Muscle of arm (tissue), 14 donors: Measurements from ENCODE around the gene FGD5. TPM values are rescaled to one million over a fixed set of nuclear protein-coding genes. Genes with fewer than 3 reads are reported as not detected.

Experiments
- DNase-seq: peaks from one replicate; pipeline ENCODE4 v3.0.0-alpha.2; 2013
- long read RNA-seq, 11 donors: transcript quantifications; one replicate each; lab custom pipeline, GENCODE V29; 2026
- polyA plus RNA-seq, 12 donors: library from polyadenylated mRNA; unstranded; fragments of 120-200 nt; gene quantifications; one replicate each; pipeline ENCODE4 v1.2.1, GENCODE V29; 2013; ENCODE audit not compliant: insufficient read length in 12 of 12

The FGD5 gene, protein sequence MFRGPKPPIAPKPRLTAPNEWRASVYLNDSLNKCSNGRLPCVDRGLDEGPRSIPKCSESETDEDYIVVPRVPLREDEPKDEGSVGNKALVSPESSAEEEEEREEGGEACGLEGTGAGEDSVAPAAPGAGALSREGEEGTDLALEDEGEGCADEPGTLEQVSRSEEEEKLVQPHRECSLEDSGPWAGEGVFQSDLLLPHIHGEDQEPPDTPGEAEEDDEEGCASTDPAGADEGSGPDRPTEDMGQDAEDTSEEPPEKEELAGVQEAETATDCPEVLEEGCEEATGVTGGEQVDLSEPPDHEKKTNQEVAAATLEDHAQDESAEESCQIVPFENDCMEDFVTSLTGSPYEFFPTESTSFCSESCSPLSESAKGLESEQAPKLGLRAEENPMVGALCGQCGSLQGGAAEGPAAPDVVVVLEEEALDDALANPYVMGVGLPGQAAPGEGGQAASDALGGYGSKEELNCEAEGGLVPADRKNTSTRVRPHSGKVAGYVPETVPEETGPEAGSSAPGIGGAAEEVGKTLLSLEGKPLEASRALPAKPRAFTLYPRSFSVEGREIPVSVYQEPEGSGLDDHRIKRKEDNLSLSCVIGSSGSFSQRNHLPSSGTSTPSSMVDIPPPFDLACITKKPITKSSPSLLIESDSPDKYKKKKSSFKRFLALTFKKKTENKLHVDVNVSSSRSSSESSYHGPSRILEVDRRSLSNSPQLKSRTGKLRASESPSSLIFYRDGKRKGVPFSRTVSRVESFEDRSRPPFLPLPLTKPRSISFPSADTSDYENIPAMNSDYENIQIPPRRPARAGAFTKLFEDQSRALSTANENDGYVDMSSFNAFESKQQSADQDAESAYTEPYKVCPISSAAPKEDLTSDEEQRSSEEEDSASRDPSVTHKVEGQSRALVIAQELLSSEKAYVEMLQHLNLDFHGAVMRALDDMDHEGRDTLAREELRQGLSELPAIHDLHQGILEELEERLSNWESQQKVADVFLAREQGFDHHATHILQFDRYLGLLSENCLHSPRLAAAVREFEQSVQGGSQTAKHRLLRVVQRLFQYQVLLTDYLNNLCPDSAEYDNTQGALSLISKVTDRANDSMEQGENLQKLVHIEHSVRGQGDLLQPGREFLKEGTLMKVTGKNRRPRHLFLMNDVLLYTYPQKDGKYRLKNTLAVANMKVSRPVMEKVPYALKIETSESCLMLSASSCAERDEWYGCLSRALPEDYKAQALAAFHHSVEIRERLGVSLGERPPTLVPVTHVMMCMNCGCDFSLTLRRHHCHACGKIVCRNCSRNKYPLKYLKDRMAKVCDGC (N-terminal part only)
- 10 to 100 TPM in 11 of 12 donors, not detected in 1; 16.1 to 26.3 (median 19.6) TPM for polyA plus RNA-seq
- long read RNA-seq, donor 1 = 0 reads
- long read RNA-seq, donor 2, partial matches to known transcripts = 0 of 3 reads
- long read RNA-seq, donor 2, other reads (novel, unspliced or antisense) = 0 of 3 reads
- long read RNA-seq, donor 3, partial matches to known transcripts = 0 of 4 reads
- long read RNA-seq, donor 3, other reads (novel, unspliced or antisense) = 0 of 4 reads
- long read RNA-seq, donor 4, partial matches to known transcripts = 0 of 1 reads
- long read RNA-seq, donor 4, other reads (novel, unspliced or antisense) = 0 of 1 reads
- long read RNA-seq, donor 5, full-length matches to known transcripts = 4 of 110 reads
- long read RNA-seq, donor 5, partial matches to known transcripts = 36 of 110 reads
- long read RNA-seq, donor 5, other reads (novel, unspliced or antisense) = 70 of 110 reads
- long read RNA-seq, donor 6, full-length matches to known transcripts = 3 of 3 reads
- long read RNA-seq, donor 6, partial matches to known transcripts = 0 of 3 reads
- long read RNA-seq, donor 6, other reads (novel, unspliced or antisense) = 0 of 3 reads
- long read RNA-seq, donor 7, partial matches to known transcripts = 0 of 3 reads
- long read RNA-seq, donor 7, other reads (novel, unspliced or antisense) = 0 of 3 reads
- long read RNA-seq, donor 8, partial matches to known transcripts = 0 of 4 reads
- long read RNA-seq, donor 8, other reads (novel, unspliced or antisense) = 0 of 4 reads
- long read RNA-seq, donor 9, full-length matches to known transcripts = 5 of 5 reads
- long read RNA-seq, donor 9, partial matches to known transcripts = 0 of 5 reads
- long read RNA-seq, donor 9, other reads (novel, unspliced or antisense) = 0 of 5 reads
- long read RNA-seq, donor 10, full-length matches to known transcripts = 4 of 4 reads
- long read RNA-seq, donor 10, partial matches to known transcripts = 0 of 4 reads
- long read RNA-seq, donor 10, other reads (novel, unspliced or antisense) = 0 of 4 reads
- long read RNA-seq, donor 11, partial matches to known transcripts = 0 of 2 reads
- long read RNA-seq, donor 11, other reads (novel, unspliced or antisense) = 0 of 2 reads

DNA sequence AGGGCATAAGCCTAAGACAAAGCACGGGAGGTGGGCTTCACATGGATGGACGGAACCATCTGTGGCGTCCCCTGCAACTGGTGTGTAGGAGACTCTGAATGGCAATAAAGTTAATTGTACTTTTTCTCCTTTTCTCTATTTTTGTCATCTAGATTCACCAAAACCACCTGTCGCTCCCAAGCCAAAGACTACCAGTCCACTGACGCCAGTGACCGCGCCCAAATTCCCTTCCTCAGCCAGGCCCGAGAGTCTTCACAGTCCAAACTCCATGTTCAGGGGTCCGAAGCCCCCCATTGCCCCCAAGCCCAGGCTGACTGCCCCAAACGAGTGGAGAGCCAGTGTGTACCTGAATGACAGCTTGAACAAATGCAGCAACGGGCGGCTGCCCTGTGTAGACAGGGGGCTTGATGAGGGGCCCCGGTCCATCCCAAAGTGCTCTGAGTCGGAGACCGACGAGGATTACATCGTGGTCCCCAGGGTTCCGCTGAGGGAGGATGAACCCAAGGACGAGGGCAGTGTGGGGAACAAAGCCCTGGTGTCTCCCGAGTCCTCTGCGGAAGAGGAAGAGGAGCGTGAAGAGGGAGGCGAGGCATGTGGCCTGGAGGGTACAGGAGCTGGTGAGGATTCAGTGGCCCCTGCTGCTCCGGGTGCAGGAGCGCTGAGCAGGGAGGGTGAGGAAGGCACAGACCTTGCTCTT is at the start of gene FGD5:
Gene FGD5, plus strand, starts transcription at position 159 of the 697 bp plus-strand sequence. Its CDS starts 110 bp downstream, at position 269.
- no peak for DNase-seq

DNA sequence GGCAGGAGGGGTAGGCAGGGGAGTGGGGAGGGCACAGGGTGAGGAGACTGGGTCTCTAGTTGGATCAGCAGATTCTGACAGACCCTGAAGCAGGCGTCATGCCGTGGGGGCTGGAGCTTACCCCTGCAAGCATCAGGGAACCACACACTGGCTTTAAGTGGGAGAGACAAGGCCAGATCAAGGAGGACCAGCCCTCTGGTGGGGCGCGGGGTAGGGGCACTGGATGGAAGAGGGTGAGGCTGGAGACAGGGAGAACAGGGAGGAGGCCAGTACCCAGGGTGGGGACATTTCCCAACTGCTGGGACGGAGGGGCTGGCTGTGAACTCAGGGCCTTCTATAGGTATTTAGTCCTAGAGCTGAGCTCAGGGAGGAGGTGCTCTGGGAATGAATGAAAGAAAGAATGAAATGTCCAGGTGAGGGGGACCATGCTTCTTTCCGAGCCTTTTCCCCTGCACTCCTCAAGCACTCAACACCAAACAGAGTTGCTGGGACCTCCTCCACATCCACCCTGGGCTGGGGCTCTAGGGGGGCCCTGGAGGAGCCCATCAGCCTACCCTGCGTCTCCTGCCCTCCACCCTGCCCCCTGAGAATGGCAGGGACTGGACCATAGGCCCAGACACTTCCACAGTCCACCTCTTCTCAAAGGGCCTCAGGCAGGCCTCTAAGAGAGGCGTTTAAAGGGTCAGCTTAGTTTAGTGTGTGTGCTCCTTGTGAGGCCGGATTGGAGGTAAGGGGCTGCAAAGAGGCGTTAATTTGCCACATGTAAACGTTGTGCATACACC is 49.0 kb upstream of the FGD5 start:
- DNase-seq = no peak

DNA sequence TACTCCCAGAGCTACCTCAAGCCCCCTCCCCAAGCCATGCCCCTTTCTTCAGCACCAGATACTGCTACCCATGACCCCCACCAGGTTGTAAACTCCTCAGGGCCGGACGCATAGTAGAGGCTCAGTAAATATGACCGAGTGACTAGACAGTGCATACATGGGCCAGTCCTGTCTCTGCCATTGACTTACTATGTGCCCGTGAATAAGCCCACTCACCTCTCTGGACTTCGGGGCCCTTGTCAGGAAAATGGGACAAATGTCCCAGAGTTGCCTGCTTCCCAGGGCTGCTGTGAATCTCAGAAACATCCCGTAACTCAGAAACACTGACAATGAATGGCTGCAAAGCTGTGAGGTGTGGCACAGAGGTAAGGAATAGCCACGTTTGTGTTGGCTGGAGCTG is 48.2 kb upstream of the FGD5 start:
- DNase-seq = no peak

DNA sequence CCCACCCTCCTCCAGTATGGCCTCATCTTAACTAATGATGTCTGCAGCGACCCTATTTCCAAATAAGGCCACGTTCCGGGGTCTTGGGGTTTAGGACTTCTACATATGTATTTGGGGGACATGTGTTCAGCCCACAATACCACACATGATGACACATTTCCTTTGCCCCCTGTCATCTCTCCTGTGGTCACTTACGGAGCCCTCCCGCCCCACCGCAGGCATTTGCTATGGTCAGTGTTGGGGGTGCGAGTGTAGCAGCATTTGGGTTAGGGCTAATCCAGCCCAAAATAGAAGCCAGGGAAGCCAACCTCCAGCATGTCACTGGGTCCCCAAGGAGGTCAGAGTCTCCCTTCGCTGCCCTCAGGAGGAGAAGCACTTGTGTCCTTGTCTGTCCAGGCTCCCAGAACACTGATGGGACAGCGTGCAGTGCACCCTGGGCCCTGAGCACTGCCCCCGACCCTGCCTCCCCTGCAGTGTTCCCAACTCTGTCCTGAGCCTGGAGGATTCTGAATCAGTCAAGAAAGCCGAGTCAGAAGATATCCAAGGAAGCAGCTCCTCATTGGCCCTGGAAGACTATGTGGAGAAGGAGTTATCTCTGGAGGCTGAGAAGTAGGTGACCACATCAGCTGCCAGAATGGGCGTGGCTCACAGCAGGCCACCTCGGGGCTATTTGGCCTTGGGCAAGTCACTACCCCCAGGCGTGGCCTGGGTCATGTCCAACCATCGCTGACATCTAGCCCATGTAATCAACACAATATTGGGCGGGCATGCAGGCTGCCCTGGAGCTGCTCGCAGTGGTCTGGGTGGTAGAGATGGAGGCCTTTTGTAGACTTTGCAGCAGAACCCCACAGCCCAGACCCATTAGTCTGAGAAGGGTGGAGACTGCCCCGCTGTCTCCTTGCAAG is 46.9 kb upstream of the FGD5 start:
- DNase-seq = no peak

DNA sequence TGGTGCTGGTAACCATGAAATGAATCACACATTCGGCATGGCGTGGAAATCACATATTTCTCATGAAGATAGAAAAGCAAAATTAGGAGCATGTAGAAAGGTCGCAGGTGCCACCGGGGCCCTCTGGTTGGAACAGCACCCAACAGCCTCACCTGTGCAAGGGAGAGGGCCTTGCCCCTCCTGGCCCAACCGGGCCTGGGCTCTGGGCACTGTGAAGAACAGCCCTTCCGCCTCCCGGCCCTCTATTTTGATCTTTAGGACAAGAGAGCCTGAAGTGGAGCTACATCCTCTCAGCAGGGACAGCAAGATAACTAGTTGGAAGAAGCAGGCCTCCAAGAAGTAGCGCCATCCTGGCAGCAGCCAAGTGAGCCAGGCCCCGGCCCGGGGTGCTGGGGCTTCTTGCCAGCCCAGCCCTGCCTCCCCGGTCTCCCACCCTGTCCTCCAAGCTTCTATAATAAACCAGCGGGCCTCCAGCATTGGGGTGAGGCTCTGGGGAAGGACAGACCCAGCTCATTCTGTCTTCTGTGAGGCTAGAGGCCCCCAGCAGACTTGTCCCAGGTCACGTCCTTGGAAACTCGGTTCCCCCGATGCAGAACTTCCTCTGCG is 46.1 kb upstream of the FGD5 start:
- no peak for DNase-seq

- no peak for DNase-seq
Observed at GRCh38 chr3:14773281-14773680, 45.5 kb upstream of the FGD5 start.

DNA sequence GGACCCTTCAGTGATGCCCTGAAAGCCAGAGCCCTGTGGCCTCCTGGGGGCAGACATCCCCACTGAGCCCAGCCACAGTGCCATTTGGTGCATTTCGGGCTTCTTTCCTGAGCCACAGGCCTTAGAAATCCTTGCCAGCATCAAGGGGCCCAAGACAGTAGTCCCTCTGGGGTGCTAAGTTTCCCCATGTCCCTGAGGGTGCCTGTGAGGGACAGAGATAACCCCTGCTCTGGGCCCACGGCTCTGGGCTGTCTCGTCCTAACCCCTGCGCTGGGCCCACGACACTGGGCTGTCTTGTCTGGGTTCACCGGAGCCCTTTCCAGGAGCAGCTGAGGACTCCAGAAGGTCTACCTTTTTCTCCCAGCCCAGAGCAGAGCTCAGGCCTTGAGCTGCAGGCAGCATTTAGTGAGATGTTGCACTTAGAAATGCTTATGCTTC is 45.1 kb upstream of the FGD5 start:
- no peak for DNase-seq

DNA sequence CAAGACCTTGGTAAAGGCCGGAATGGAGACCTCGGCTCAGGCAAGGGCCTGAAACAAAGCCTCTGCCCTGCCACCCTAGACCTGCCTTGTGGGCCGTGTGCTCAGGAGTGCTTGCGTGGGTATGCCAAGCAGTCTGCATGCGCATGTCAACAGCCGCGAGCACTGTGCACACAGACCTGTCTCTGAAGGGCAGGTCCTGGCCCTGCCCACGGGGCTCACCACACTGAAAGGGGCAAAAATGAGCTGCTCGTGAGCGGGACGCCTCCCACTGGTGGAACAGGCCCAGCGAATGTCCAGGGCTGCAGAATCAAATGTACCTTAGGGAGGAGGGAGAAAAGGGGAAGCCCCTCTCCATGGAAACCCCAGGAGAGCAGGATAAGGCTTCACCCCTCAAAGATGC is 44.3 kb upstream of the FGD5 start:
- no peak for DNase-seq

GRCh38 chr3:14775011-14775410 is 43.8 kb upstream of the FGD5 start:
- no peak for DNase-seq

DNA sequence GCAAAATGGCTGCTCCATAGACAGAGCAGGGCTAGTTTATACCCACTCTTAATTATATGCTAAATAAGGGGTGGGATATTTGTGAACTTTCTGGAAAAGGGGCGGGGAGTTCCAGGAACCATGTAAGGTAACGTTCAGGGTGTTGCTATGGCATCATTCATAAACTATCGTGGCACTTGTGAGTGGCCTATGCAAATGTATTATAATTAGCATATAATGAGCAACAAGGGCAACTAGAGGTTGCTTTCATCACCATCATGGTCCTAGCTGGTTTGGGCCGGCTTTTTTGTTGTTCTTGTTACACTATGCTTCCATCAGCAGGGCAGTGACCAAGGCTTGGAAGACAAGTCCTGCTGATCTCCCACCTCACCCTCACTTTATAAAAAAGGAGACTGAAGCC is 43.2 kb upstream of the FGD5 start:
- no peak for DNase-seq

GRCh38 chr3:14779069-14779685 is 39.6 kb upstream of the FGD5 start:
- no peak for DNase-seq

DNA sequence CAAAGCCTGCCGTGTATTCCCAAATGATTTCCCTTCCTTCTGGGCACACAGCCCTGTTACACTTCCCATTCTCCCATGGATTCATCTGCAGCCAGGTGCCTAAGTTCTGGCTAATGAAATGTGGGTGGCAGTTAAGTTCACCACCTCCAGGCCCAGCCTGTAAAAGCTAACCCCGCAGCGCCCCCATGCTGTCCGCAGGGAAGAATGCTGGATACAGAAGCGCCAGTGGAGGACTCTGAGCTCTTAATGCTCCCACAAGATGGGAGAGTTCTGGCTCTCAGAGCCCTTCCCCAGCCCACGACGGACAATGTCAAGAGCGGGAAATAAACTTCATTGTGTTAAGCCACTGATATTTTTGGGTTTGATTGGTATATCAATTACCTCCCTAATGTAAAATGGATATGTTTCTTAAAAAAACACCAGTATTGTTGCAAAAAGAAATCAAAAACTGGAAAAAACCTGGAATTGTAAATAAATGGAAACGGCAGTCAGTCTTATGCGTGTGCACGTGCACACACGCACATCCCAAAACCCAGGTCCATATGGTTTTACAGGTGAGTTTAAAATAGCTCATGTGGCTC is 37.7 kb upstream of the FGD5 start:
- DNase-seq = no peak

GRCh38 chr3:14783480-14784086 is 35.2 kb upstream of the FGD5 start:
- DNase-seq = no peak

DNA sequence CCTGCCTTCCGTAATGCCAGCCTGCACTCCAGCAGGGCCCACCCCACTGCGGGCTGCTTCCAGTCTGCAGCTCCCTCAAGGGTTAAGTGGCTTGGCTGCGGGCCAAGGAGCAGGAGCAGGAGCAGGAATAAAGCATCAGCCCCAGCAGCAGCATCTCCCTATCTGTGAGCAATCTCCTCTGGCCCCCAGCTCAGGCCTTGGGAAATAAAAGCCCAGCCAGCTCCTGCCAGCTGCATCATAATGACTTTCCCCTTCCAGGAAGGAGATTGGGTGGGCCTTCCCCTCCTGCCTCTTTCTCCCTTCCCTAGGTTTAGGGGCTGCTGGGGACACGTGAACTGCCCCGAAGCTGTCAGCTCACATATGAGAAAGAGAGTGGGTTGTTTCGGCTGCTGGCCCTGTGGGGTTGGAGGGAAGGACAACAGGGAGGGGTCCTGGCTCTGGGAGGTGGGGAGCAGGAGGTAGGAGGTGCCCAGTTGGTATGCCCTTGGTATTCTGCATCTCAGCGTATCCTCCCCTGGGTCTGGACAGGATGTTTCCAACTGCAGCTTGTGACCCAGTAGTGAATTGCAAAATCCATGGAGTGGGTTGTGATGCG is 34.6 kb upstream of the FGD5 start:
- DNase-seq = no peak
